SK-N-DZ (cell line): ENCODE data around the gene SOS1.

Experiments
- DNase-seq: peaks from one replicate; pipeline ENCODE4 v3.0.0-alpha.2; 2015; ENCODE audit warnings: low spot score
- small RNA-seq, 2 experiments: library from RNA; depleted of rRNA; stranded (forward); fragments of <200 nt; gene quantifications; one replicate each; pipeline ENCODE3, GENCODE V24; 2014

The SOS1 gene

GRCh38 chr2:38932586-38932985 lies 188.3 kb downstream of the SOS1 start:
- no peak for DNase-seq

Small RNAs within 50 kb of the gene (small RNA-seq; reads per million reads assigned to genes)
- gene HSPE1P13 (0 reads per million in 2 experiments), gene RF00019 (0 reads per million in 2 experiments), gene RN7SL96P (0 reads per million in 2 experiments), gene RNU6-198P (0 reads per million in 2 experiments)
